H1 (cell line): ENCODE data around the gene CCSAP. TPM values are rescaled to one million over a fixed set of nuclear protein-coding genes. Genes with fewer than 3 reads are reported as not detected.

Experiments used
- RFX5 ChIP-seq: IDR thresholded peaks from 2 replicates; pipeline ENCODE4 v1.6.1; 2011; ENCODE audit warnings: low read depth, low read length, improper control_type of control experiment, borderline replicate concordance
- SP1 ChIP-seq: IDR thresholded peaks from 2 replicates; pipeline ENCODE4 v1.6.1; 2011; ENCODE audit warnings: low read depth, low read length
- polyA plus RNA-seq, 7 experiments: library from polyadenylated mRNA; depleted of rRNA in 3 of 7; stranded (reverse) in 5 of 7; unstranded in 2 of 7; fragments of >200 nt in 5 of 7; fragments of 200-250 nt in 2 of 7; gene quantifications; 1 replicate in 5 of 7; 2 replicates in 1 of 7; 4 replicates in 1 of 7; pipeline versions ENCODE4 v1.2.1 to v1.2.3, GENCODE V29; 2011 to 2013; ENCODE audit warnings: missing spikeins in 2 of 7, mixed read lengths in 2 of 7
- total RNA-seq: library from RNA; stranded (reverse); fragmentation: NEBNext Ultra II Directional; extraction: Animal tissue kit (Norgen Biotek cat#: 25700); gene quantifications from 2 replicates; pipeline ENCODE4 v1.2.1, GENCODE V29; 2021

The CCSAP gene
- total and polyA plus RNA-seq, 2 of the 8 experiments (the other 6 are each of a cell fraction or from before 2014, with no cell fraction given): 3.5 to 17.2 TPM

DNA sequence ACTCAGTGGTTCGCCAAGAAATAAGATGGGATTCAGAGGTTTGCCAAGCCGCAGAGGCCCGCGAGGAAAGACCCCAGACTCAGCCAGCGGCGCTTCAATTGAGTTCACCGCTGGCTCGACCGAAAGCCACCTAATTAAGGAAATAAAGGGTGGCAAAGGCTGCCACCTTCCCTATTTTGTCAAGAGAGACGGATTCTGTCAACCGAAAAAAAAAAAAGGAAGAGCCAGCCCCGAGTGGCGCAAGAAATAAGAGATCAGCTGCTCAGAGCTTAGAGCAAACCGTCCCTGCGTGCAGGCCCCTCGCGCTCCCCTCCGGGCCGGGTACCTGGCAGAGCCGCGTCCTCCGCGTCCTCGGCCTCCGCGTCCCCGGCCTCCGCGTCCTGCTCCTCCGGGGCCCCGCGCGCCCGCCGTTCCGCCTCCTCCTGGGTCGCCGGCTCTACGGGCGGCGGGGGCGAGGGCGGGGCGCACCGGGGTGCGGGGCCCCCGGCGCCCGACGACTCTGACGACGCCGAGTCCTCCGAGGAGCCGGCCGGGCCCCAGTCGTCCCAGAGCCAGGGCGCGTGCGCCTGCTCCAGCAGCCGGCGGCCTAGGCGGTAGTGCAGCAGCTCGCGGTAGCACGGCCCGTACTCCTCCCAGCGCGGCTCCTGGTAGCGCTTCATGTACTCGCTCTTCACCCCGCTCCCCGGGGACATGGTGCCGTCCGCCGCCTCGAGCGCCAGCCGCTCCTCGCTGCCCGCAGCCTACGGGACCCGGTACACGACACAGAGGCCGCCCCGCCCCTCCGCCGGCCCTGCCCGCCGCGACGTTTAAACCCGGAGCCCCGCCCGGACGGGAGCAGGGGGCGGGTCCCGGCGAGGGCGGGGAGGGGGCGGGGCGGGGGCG is 832 bp downstream of the CCSAP start (continued):
- TF ChIP-seq RFX5 (no peak), SP1 (no peak)
